H1 (cell line): ENCODE results near the gene ZBTB2. TPM values are rescaled to one million over a fixed set of nuclear protein-coding genes. Genes with fewer than 3 reads are reported as not detected.

ENCODE experiments used
- RNF2 ChIP-seq: fragments of 200-900, 300-1000 bp; sonication (generic); IDR thresholded peaks from 2 replicates; pipeline ENCODE4 v1.7.1; 2016; ENCODE audit warnings: borderline replicate concordance, low read depth, mild to moderate bottlenecking, antibody characterized with exemption, low read length; ENCODE audit not compliant: poor library complexity, severe bottlenecking; ENCODE audit errors: missing control alignments
- SUZ12 ChIP-seq: fragments of 200-600 bp; sonication (generic); IDR thresholded peaks from 2 replicates; pipeline ENCODE4 v1.6.1; 2012; ENCODE audit warnings: mild to moderate bottlenecking, inconsistent platforms, low read length, moderate library complexity, mixed read lengths
- polyA plus RNA-seq, 7 experiments: library from polyadenylated mRNA; depleted of rRNA in 3 of 7; stranded (reverse) in 5 of 7; unstranded in 2 of 7; fragments of >200 nt in 5 of 7; fragments of 200-250 nt in 2 of 7; gene quantifications; 1 replicate in 5 of 7; 2 replicates in 1 of 7; 4 replicates in 1 of 7; pipeline versions ENCODE4 v1.2.1 to v1.2.3, GENCODE V29; 2011 to 2013; ENCODE audit warnings: missing spikeins in 2 of 7, mixed read lengths in 2 of 7
- total RNA-seq: library from RNA; stranded (reverse); fragmentation: NEBNext Ultra II Directional; extraction: Animal tissue kit (Norgen Biotek cat#: 25700); gene quantifications from 2 replicates; pipeline ENCODE4 v1.2.1, GENCODE V29; 2021

The ZBTB2 gene
- total and polyA plus RNA-seq, 2 of the 8 experiments (the other 6 are each of a cell fraction or from before 2014, with no cell fraction given), result 16.1 to 23.7 TPM

- no peak for TF ChIP-seq SUZ12
- TF ChIP-seq RNF2, result no peak
Measured at GRCh38 chr6:151389618-151390275, 1.6 kb downstream of the ZBTB2 start (continued).
